ENCODE results near the gene EEF1G. TPM values are rescaled to one million over a fixed set of nuclear protein-coding genes. Genes with fewer than 3 reads are reported as not detected.

Gene EEF1G
- total RNA-seq, 1 experiment from 2014 or later = 2,008 TPM

- no peak overlapping the region for H2AFZ ChIP-seq
- H3K27ac ChIP-seq = no peak overlapping the region
- peaks cover 11% of the 10 kb centered on the region for H3K36me3 ChIP-seq (ENCODE audit: low read depth)
- POLR2A ChIA-PET (ENCODE audit: unreplicated experiment) = interaction anchor here (0.6 to 1.1 kb wide), 3 partner anchors 11 to 1583 kb away, joined by 3 to 15 read pairs (median 4); partner anchors contain the start of gene TUT1
- CTCF ChIA-PET = interaction anchor here (0.6 to 1.8 kb wide), 3 partner anchors 9 to 158 kb away, joined by 3 to 12 read pairs (median 3); partner anchors contain the start of gene ZBTB3
- no peaks in the 10 kb centered on the region for H3K9me2 ChIP-seq (ENCODE audit: insufficient read depth)
- intact Hi-C loops (cut with micrococcal nuclease; ENCODE audit: unreplicated experiment) = no loop called here
- peak overlapping the region; percentile 53 for H3K4me2 ChIP-seq
- H3K4me3 ChIP-seq = no peak overlapping the region
- DNase-seq = no peak
- TF ChIP-seq, protein P1, sequence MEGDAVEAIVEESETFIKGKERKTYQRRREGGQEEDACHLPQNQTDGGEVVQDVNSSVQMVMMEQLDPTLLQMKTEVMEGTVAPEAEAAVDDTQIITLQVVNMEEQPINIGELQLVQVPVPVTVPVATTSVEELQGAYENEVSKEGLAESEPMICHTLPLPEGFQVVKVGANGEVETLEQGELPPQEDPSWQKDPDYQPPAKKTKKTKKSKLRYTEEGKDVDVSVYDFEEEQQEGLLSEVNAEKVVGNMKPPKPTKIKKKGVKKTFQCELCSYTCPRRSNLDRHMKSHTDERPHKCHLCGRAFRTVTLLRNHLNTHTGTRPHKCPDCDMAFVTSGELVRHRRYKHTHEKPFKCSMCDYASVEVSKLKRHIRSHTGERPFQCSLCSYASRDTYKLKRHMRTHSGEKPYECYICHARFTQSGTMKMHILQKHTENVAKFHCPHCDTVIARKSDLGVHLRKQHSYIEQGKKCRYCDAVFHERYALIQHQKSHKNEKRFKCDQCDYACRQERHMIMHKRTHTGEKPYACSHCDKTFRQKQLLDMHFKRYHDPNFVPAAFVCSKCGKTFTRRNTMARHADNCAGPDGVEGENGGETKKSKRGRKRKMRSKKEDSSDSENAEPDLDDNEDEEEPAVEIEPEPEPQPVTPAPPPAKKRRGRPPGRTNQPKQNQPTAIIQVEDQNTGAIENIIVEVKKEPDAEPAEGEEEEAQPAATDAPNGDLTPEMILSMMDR (conservative IDR thresholded peaks at IDR 0.05) = no peak
- no peak for TF ChIP-seq EZH2 (IDR thresholded peaks at IDR 0.05; ENCODE audit: low read depth)
- H3K9me3 ChIP-seq (ENCODE audit: insufficient read depth, low read depth) = no peaks in the 10 kb centered on the region
- no peaks in the 10 kb centered on the region; the same call in 1 of the 2 replicates for H4K20me1 ChIP-seq (ENCODE audit: insufficient read depth)
- H3K27me3 ChIP-seq (ENCODE audit: insufficient read depth, low read depth) = no peaks in the 10 kb centered on the region
- H3K79me2 ChIP-seq (ENCODE audit: low read depth) = peaks cover 35% of the 10 kb centered on the region
- peaks cover 17% of the 10 kb centered on the region for H3K4me1 ChIP-seq (replicated peaks; ENCODE audit: insufficient read depth)
- H3F3A ChIP-seq (ENCODE audit: insufficient read depth, low read depth) = peaks cover 55% of the 10 kb centered on the region
- BruUV-seq (replicated peaks) = no TSS peak
Observed at GRCh38 chr11:62602141-62603071, 28.7 kb upstream of the EEF1G start.

- TSS peak; percentile 65 for BruUV-seq (replicated peaks)
- Histone ChIP-seq H3K27me3 (ENCODE audit: insufficient read depth, low read depth) (no peaks in the 10 kb centered on the region), H2AFZ (peak within 1 kb of the TSS; percentile 92), H3K4me1 (replicated peaks; ENCODE audit: insufficient read depth) (peaks cover 17% of the 10 kb centered on the region), H3K4me3 (peak within 1 kb of the TSS; percentile 95), H3K9me2 (ENCODE audit: insufficient read depth) (no peaks in the 10 kb centered on the region), H3K36me3 (ENCODE audit: low read depth) (peaks cover 15% of the 10 kb centered on the region), H3K9me3 (ENCODE audit: insufficient read depth, low read depth) (no peaks in the 10 kb centered on the region), H3F3A (ENCODE audit: insufficient read depth, low read depth) (peaks cover 63% of the 10 kb centered on the region), H3K27ac (peak within 1 kb of the TSS; percentile 67), H4K20me1 (ENCODE audit: insufficient read depth) (no peaks in the 10 kb centered on the region; the same call in 1 of the 2 replicates), H3K4me2 (peak within 1 kb of the TSS; percentile 94), H3K79me2 (ENCODE audit: low read depth) (peaks cover 38% of the 10 kb centered on the region)
- TF ChIP-seq, protein P1 (conservative IDR thresholded peaks at IDR 0.05) = no peak
- no peak for TF ChIP-seq EZH2 (IDR thresholded peaks at IDR 0.05; ENCODE audit: low read depth)
- intact Hi-C loops (cut with micrococcal nuclease; ENCODE audit: unreplicated experiment) = loop anchor here (1.0 kb wide), 1 partner anchor 10 kb away; the partner anchor contains the start of gene TUT1
- ChIA-PET POLR2A (ENCODE audit: unreplicated experiment) (interaction anchor here (0.6 to 1.1 kb wide), 4 partner anchors 10 to 1583 kb away, joined by 3 to 15 read pairs (median 4); partner anchors contain the start of gene TUT1), CTCF (interaction anchor here (0.6 to 1.8 kb wide), 3 partner anchors 10 to 157 kb away, joined by 3 to 12 read pairs (median 3); partner anchors contain the start of gene ZBTB3)
- peak; percentile 97 to 100 for DNase-seq
Observed at GRCh38 chr11:62601372-62602140, 27.9 kb upstream of the EEF1G start, which contains the start of gene MTA2. MTA2 (minus strand) TSS chr11:62601865; CDS start chr11:62601450, 415 bp downstream.

DNA sequence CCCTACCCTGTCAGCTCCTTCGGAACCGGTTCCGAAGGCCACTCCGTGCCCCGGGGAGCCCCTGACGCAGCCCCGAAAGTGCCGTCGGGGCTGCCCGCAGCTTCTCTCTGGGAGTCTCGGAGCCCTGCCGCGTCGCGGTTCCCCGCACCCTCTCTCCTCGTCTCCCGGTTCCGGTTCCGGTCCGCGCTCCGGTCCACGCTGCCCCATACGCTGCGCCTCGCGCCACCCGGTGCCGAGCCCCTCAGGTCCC lies 27.4 kb upstream of the EEF1G start:
- BruUV-seq (replicated peaks) = no TSS peak
- ChIA-PET CTCF (interaction anchor here (0.6 to 1.8 kb wide), 3 partner anchors 11 to 205 kb away, joined by 3 to 17 read pairs (median 12); no protein-coding TSS in a partner anchor), POLR2A (ENCODE audit: unreplicated experiment) (interaction anchor here (0.6 to 1.1 kb wide), 2 partner anchors 9 to 271 kb away, joined by 4 to 15 read pairs; partner anchors contain the start of gene TUT1)
- H3K4me3 ChIP-seq = peak overlapping the region; percentile 95
- peak overlapping the region; percentile 94 for H3K4me2 ChIP-seq
- H3K79me2 ChIP-seq (ENCODE audit: low read depth) = peaks cover 38% of the 10 kb centered on the region
- peak overlapping the region; percentile 67 for H3K27ac ChIP-seq
- intact Hi-C loops (cut with micrococcal nuclease; ENCODE audit: unreplicated experiment) = loop anchor here (1.0 kb wide), 1 partner anchor 10 kb away; the partner anchor contains the start of gene TUT1
- H3K4me1 ChIP-seq (replicated peaks; ENCODE audit: insufficient read depth) = peaks cover 17% of the 10 kb centered on the region
- peaks cover 64% of the 10 kb centered on the region for H3F3A ChIP-seq (ENCODE audit: insufficient read depth, low read depth)
- H3K36me3 ChIP-seq (ENCODE audit: low read depth) = peaks cover 15% of the 10 kb centered on the region
- DNase-seq = no peak
- H3K9me3 ChIP-seq (ENCODE audit: insufficient read depth, low read depth) = no peaks in the 10 kb centered on the region
- peak overlapping the region; percentile 92 for H2AFZ ChIP-seq
- no peaks in the 10 kb centered on the region for H3K9me2 ChIP-seq (ENCODE audit: insufficient read depth)
- no peaks in the 10 kb centered on the region for H3K27me3 ChIP-seq (ENCODE audit: insufficient read depth, low read depth)
- no peak for TF ChIP-seq EZH2 (IDR thresholded peaks at IDR 0.05; ENCODE audit: low read depth)
- TF ChIP-seq, protein P1 (conservative IDR thresholded peaks at IDR 0.05) = no peak
- H4K20me1 ChIP-seq (ENCODE audit: insufficient read depth) = no peaks in the 10 kb centered on the region; the same call in 1 of the 2 replicates
